ENCODE measurements around the gene MACO1. TPM values are rescaled to one million over a fixed set of nuclear protein-coding genes. Genes with fewer than 3 reads are reported as not detected.

Gene MACO1
- total RNA-seq, 1 experiment from 2014 or later: 9.6 TPM

DNA sequence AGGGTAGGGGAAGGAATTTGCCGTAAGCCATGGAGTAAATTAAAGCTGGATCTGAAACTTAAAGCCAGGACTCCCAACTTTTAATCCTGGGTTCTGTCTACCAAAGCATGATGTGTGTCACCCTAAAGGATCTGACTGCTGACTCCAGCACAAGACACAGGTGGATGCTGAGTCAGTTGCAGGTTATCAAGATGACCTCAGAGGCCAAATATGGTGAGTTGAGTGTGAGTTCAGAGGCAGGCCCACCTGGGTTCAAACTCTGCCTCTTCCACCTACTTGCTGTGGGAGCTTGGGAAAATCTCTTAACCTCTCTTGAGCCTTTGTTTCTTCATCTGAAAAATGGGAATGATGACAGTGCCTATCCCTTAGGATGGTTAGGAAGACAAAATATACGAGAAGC, 96.1 kb downstream of the MACO1 start:
- H3K4me1 ChIP-seq (replicated peaks; ENCODE audit: insufficient read depth): no peaks in the 10 kb centered on the region
- TF ChIP-seq EZH2 (IDR thresholded peaks at IDR 0.05; ENCODE audit: low read depth): no peak
- TF ChIP-seq, protein P1, sequence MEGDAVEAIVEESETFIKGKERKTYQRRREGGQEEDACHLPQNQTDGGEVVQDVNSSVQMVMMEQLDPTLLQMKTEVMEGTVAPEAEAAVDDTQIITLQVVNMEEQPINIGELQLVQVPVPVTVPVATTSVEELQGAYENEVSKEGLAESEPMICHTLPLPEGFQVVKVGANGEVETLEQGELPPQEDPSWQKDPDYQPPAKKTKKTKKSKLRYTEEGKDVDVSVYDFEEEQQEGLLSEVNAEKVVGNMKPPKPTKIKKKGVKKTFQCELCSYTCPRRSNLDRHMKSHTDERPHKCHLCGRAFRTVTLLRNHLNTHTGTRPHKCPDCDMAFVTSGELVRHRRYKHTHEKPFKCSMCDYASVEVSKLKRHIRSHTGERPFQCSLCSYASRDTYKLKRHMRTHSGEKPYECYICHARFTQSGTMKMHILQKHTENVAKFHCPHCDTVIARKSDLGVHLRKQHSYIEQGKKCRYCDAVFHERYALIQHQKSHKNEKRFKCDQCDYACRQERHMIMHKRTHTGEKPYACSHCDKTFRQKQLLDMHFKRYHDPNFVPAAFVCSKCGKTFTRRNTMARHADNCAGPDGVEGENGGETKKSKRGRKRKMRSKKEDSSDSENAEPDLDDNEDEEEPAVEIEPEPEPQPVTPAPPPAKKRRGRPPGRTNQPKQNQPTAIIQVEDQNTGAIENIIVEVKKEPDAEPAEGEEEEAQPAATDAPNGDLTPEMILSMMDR (conservative IDR thresholded peaks at IDR 0.05): no peak
- no peaks in the 10 kb centered on the region for H3K79me2 ChIP-seq (ENCODE audit: low read depth)
- no peaks in the 10 kb centered on the region for H3K9me2 ChIP-seq (ENCODE audit: insufficient read depth)
- CTCF ChIA-PET: no interaction called here
- POLR2A ChIA-PET (ENCODE audit: unreplicated experiment): no interaction called here
- H3K4me2 ChIP-seq: no peak overlapping the region
- BruUV-seq (replicated peaks): no TSS peak
- no peaks in the 10 kb centered on the region for H4K20me1 ChIP-seq (ENCODE audit: insufficient read depth)
- no peaks in the 10 kb centered on the region for H3K9me3 ChIP-seq (ENCODE audit: insufficient read depth, low read depth)
- H3K27me3 ChIP-seq (ENCODE audit: insufficient read depth, low read depth): no peaks in the 10 kb centered on the region
- H3K4me3 ChIP-seq: no peak overlapping the region
- DNase-seq: no peak
- intact Hi-C loops (cut with micrococcal nuclease; ENCODE audit: unreplicated experiment): no loop called here
- H3K36me3 ChIP-seq (ENCODE audit: low read depth): no peaks in the 10 kb centered on the region
- no peaks in the 10 kb centered on the region for H3F3A ChIP-seq (ENCODE audit: insufficient read depth, low read depth)
- no peak overlapping the region for H2AFZ ChIP-seq
- H3K27ac ChIP-seq: no peak overlapping the region

DNA sequence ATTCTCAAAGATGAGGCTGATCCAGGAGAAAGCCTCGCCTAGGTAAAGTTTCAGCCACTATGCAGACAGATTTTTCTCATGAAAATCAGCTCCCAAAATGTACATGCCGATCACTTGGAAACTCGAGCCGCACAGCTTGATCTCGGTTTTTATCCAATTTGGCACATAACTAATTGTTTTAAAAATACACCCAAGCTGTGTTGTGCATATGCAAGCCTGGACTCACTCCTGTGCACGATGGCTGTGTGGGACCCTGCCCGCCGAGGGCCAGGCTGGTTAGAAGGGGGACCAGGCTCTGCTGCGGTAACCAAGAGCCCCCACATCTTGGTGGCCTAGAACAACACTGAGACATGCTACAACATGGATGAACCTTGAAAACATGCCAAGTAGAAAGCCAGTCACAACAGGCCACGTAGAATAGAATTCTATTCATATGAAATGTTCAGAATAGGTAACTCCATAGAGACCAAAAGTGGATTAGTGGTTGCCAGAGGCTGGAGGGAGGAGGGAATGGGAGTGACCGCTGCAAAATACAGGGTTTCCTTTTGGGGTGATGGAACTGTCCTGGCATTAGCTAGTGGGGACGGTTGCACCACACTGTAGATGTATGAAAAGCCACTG, 96.6 kb downstream of the MACO1 start:
- POLR2A ChIA-PET (ENCODE audit: unreplicated experiment): interaction anchor here (0.6 kb wide), 1 partner anchor 35 kb away, joined by 3 read pairs; no protein-coding TSS in a partner anchor
- Histone ChIP-seq H3K4me3 (no peak overlapping the region), H3K9me2 (ENCODE audit: insufficient read depth) (no peaks in the 10 kb centered on the region), H4K20me1 (ENCODE audit: insufficient read depth) (no peaks in the 10 kb centered on the region), H3K4me1 (replicated peaks; ENCODE audit: insufficient read depth) (no peaks in the 10 kb centered on the region), H3K36me3 (ENCODE audit: low read depth) (no peaks in the 10 kb centered on the region), H3K27me3 (ENCODE audit: insufficient read depth, low read depth) (no peaks in the 10 kb centered on the region), H3K4me2 (no peak overlapping the region), H3K9me3 (ENCODE audit: insufficient read depth, low read depth) (no peaks in the 10 kb centered on the region), H3K79me2 (ENCODE audit: low read depth) (no peaks in the 10 kb centered on the region), H3F3A (ENCODE audit: insufficient read depth, low read depth) (no peaks in the 10 kb centered on the region), H2AFZ (no peak overlapping the region), H3K27ac (no peak overlapping the region)
- TF ChIP-seq, protein P1 (conservative IDR thresholded peaks at IDR 0.05): no peak
- no peak for TF ChIP-seq EZH2 (IDR thresholded peaks at IDR 0.05; ENCODE audit: low read depth)
- CTCF ChIA-PET: no interaction called here
- no peak for DNase-seq
- intact Hi-C loops (cut with micrococcal nuclease; ENCODE audit: unreplicated experiment): no loop called here
- no TSS peak for BruUV-seq (replicated peaks)

DNA sequence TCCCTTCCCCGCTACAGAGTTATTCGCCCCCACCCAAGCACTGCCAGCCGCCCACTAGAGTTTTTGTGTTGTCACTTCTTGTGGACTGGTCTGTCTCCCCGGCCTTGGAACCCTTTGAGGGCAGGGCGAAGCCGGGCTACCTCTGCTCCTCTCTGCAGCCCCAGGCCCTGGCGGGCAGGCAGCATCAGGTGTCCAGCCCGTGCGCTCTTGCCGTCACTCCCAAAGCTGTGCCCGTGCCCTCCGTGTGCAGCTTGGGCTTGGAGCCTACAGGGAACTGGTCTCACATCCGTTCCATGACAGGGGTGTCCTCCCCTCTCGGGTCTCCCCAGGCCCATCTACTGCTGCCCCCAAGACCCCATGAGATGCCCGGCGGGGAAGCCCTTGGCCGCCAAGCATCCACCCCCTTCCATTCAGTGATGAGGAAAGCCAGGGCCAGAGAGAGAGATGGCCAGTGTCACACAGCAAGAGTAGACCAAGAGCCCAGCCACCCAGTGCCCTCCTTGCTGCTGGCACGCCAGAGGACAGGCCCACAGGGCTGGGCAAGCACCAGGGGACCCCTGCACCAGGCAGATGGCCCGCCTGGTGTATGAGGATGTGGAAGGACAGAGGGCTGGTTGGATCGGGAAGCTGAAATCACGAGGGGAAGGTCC, 97.4 kb downstream of the MACO1 start:
- no peak for TF ChIP-seq EZH2 (IDR thresholded peaks at IDR 0.05; ENCODE audit: low read depth)
- intact Hi-C loops (cut with micrococcal nuclease; ENCODE audit: unreplicated experiment): no loop called here

More for the DNA sequence above, 97.4 kb downstream of the MACO1 start:
- no peak for DNase-seq
- H3K36me3 ChIP-seq (ENCODE audit: low read depth): no peaks in the 10 kb centered on the region
- H3K4me3 ChIP-seq: no peak overlapping the region
- no peak overlapping the region for H3K27ac ChIP-seq
- no peaks in the 10 kb centered on the region for H3K9me2 ChIP-seq (ENCODE audit: insufficient read depth)
- H3K27me3 ChIP-seq (ENCODE audit: insufficient read depth, low read depth): no peaks in the 10 kb centered on the region
- H3K4me1 ChIP-seq (replicated peaks; ENCODE audit: insufficient read depth): no peaks in the 10 kb centered on the region
- H3K4me2 ChIP-seq: no peak overlapping the region
- CTCF ChIA-PET: no interaction called here
- no peaks in the 10 kb centered on the region for H3K9me3 ChIP-seq (ENCODE audit: insufficient read depth, low read depth)
- H3K79me2 ChIP-seq (ENCODE audit: low read depth): no peaks in the 10 kb centered on the region
- no peaks in the 10 kb centered on the region for H3F3A ChIP-seq (ENCODE audit: insufficient read depth, low read depth)
- no peaks in the 10 kb centered on the region for H4K20me1 ChIP-seq (ENCODE audit: insufficient read depth)
- no peak overlapping the region for H2AFZ ChIP-seq
- POLR2A ChIA-PET (ENCODE audit: unreplicated experiment): interaction anchor here (0.6 kb wide), 1 partner anchor 36 kb away, joined by 3 read pairs; no protein-coding TSS in a partner anchor
- BruUV-seq (replicated peaks): no TSS peak

Measured in PC-9 (cell line).